ENCODE data around the gene SMIM32. TPM values are rescaled to one million over a fixed set of nuclear protein-coding genes. Genes with fewer than 3 reads are reported as not detected.

Gene SMIM32
- total and polyA plus RNA-seq, 2 donors (not counting 1 experiment from before 2014, with no cell fraction given): not detected

- Histone ChIP-seq H3K79me2 (ENCODE audit: control insufficient read depth, insufficient read depth, low read length) (peaks cover 57% of the 10 kb centered on the region), H3K9me3 (ENCODE audit: control insufficient read depth, insufficient read depth, low read depth, low read length) (no peaks in the 10 kb centered on the region), H3K4me2 (ENCODE audit: extremely low read depth, insufficient read depth, low read length) (no peak overlapping the region), H3K4me1 (ENCODE audit: control insufficient read depth, extremely low read depth, insufficient read depth, low read length) (peaks cover 3% of the 10 kb centered on the region), H3K36me3 (ENCODE audit: control insufficient read depth, insufficient read depth, low read length) (peaks cover 7% of the 10 kb centered on the region), H2AFZ (ENCODE audit: low read length) (no peak overlapping the region), H3K9ac (ENCODE audit: insufficient read depth, low read length) (no peak overlapping the region), H3K27me3 (ENCODE audit: control insufficient read depth, insufficient read depth, low read length) (no peaks in the 10 kb centered on the region), H3K27ac (ENCODE audit: insufficient read depth, low read length) (no peak overlapping the region), H4K20me1 (ENCODE audit: control insufficient read depth, extremely low read depth, insufficient read depth, low read length) (peaks cover 2% of the 10 kb centered on the region), H3K4me3 (replicated peaks in 1 of 4; ENCODE audit: control extremely low read depth in 1 of 4, insufficient read depth in 1 of 4, low read depth in 3 of 4, low read length in 4 of 4) (no peak overlapping the region)
- peak in 1 of 2 donors; percentile 41 for DNase-seq (ENCODE audit: low read depth in 2 of 2)
- TF ChIP-seq EZH2 (IDR thresholded peaks at IDR 0.05; ENCODE audit: low read length, missing control alignments): no peak
- TF ChIP-seq, protein P1, sequence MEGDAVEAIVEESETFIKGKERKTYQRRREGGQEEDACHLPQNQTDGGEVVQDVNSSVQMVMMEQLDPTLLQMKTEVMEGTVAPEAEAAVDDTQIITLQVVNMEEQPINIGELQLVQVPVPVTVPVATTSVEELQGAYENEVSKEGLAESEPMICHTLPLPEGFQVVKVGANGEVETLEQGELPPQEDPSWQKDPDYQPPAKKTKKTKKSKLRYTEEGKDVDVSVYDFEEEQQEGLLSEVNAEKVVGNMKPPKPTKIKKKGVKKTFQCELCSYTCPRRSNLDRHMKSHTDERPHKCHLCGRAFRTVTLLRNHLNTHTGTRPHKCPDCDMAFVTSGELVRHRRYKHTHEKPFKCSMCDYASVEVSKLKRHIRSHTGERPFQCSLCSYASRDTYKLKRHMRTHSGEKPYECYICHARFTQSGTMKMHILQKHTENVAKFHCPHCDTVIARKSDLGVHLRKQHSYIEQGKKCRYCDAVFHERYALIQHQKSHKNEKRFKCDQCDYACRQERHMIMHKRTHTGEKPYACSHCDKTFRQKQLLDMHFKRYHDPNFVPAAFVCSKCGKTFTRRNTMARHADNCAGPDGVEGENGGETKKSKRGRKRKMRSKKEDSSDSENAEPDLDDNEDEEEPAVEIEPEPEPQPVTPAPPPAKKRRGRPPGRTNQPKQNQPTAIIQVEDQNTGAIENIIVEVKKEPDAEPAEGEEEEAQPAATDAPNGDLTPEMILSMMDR (conservative IDR thresholded peaks at IDR 0.05 in 1 of 2, IDR thresholded peaks at IDR 0.05 in 1 of 2; ENCODE audit: low read depth in 1 of 2, low read length in 2 of 2): no peak
Observed at GRCh38 chr5:136155761-136156160, 37.2 kb downstream of the SMIM32 start.

DNA sequence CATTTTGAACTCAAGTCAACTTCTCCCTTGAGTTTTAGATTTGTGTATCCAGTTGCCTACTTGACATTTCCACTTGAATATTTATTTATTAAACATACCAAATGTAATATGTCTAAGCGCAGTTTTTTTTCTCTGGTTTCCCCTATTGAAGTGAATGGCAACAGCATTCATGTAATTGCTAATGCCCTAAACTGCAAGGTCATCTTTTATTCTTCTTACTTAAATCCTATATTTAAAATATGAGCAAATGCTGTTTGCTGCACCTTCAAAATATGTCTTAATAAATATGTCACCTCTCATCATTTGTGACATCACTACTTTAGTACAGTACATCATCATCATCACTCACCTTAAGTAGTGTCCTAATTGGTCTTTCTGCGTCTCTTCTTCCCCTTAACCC, 37.9 kb downstream of the SMIM32 start:
- Histone ChIP-seq H3K36me3 (ENCODE audit: control insufficient read depth, insufficient read depth, low read length) (peaks cover 7% of the 10 kb centered on the region), H2AFZ (ENCODE audit: low read length) (no peak overlapping the region), H3K9ac (ENCODE audit: insufficient read depth, low read length) (no peak overlapping the region), H3K4me3 (replicated peaks in 1 of 4; ENCODE audit: control extremely low read depth in 1 of 4, insufficient read depth in 1 of 4, low read depth in 3 of 4, low read length in 4 of 4) (no peak overlapping the region), H3K27ac (ENCODE audit: insufficient read depth, low read length) (no peak overlapping the region), H3K79me2 (ENCODE audit: control insufficient read depth, insufficient read depth, low read length) (peaks cover 60% of the 10 kb centered on the region), H4K20me1 (ENCODE audit: control insufficient read depth, extremely low read depth, insufficient read depth, low read length) (peaks cover 2% of the 10 kb centered on the region), H3K27me3 (ENCODE audit: control insufficient read depth, insufficient read depth, low read length) (no peaks in the 10 kb centered on the region), H3K4me2 (ENCODE audit: extremely low read depth, insufficient read depth, low read length) (no peak overlapping the region), H3K9me3 (ENCODE audit: control insufficient read depth, insufficient read depth, low read depth, low read length) (no peaks in the 10 kb centered on the region), H3K4me1 (ENCODE audit: control insufficient read depth, extremely low read depth, insufficient read depth, low read length) (peaks cover 3% of the 10 kb centered on the region)
- no peak for DNase-seq (ENCODE audit: low read depth in 2 of 2)
- no peak for TF ChIP-seq EZH2 (IDR thresholded peaks at IDR 0.05; ENCODE audit: low read length, missing control alignments)
- TF ChIP-seq, protein P1 (conservative IDR thresholded peaks at IDR 0.05 in 1 of 2, IDR thresholded peaks at IDR 0.05 in 1 of 2; ENCODE audit: low read depth in 1 of 2, low read length in 2 of 2): no peak

- peaks cover 71% of the 10 kb centered on the region for H3K79me2 ChIP-seq (ENCODE audit: control insufficient read depth, insufficient read depth, low read length)
- TF ChIP-seq, protein P1 (conservative IDR thresholded peaks at IDR 0.05 in 1 of 2, IDR thresholded peaks at IDR 0.05 in 1 of 2; ENCODE audit: low read depth in 1 of 2, low read length in 2 of 2): no peak
- TF ChIP-seq EZH2 (IDR thresholded peaks at IDR 0.05; ENCODE audit: low read length, missing control alignments): no peak
- H4K20me1 ChIP-seq (ENCODE audit: control insufficient read depth, extremely low read depth, insufficient read depth, low read length): peaks cover 2% of the 10 kb centered on the region
Observed at GRCh38 chr5:136153581-136154236, 39.3 kb downstream of the SMIM32 start.

More at GRCh38 chr5:136153581-136154236, 39.3 kb downstream of the SMIM32 start:
- Histone ChIP-seq H3K4me2 (ENCODE audit: extremely low read depth, insufficient read depth, low read length) (no peak overlapping the region), H3K4me1 (ENCODE audit: control insufficient read depth, extremely low read depth, insufficient read depth, low read length) (no peaks in the 10 kb centered on the region), H3K27me3 (ENCODE audit: control insufficient read depth, insufficient read depth, low read length) (no peaks in the 10 kb centered on the region), H3K36me3 (ENCODE audit: control insufficient read depth, insufficient read depth, low read length) (peaks cover 7% of the 10 kb centered on the region), H3K9ac (ENCODE audit: insufficient read depth, low read length) (no peak overlapping the region), H3K9me3 (ENCODE audit: control insufficient read depth, insufficient read depth, low read depth, low read length) (no peaks in the 10 kb centered on the region), H3K27ac (ENCODE audit: insufficient read depth, low read length) (no peak overlapping the region), H3K4me3 (replicated peaks in 1 of 4; ENCODE audit: control extremely low read depth in 1 of 4, insufficient read depth in 1 of 4, low read depth in 3 of 4, low read length in 4 of 4) (no peak overlapping the region), H2AFZ (ENCODE audit: low read length) (no peak overlapping the region)
- DNase-seq (ENCODE audit: low read depth in 2 of 2): no peak

All from fibroblast of lung (primary cell).